Keratinocyte (primary cell): ENCODE data around the gene BSPRY. TPM values are rescaled to one million over a fixed set of nuclear protein-coding genes. Genes with fewer than 3 reads are reported as not detected.

Experiments
- DNase-seq: peaks from one replicate; pipeline ENCODE4 v3.0.0-alpha.2; 2011; ENCODE audit warnings: low read depth, missing footprints, low spot score
- FAIRE-seq: peaks from 2 replicates; lab custom pipeline; 2011; peaks lifted over from hg19 to GRCh38; lab: Jason Lieb, UNC
- H2AFZ ChIP-seq: 2 replicates; pipeline ENCODE4 v1.6.0; 2012; ENCODE audit warnings: low read length, control low read depth, inconsistent platforms; ENCODE audit not compliant: control insufficient read depth
- H3K27ac ChIP-seq: 2 replicates; pipeline ENCODE4 v1.5.1; 2011; ENCODE audit warnings: low read length; ENCODE audit not compliant: control insufficient read depth, insufficient read depth
- H3K27me3 ChIP-seq: 3 replicates; pipeline ENCODE4 v1.6.0; 2011; ENCODE audit warnings: low read length; ENCODE audit not compliant: control insufficient read depth, insufficient read depth; ENCODE audit errors: extremely low read depth
- H3K36me3 ChIP-seq, 2 experiments: 2 replicates in 1 of 2; 3 replicates in 1 of 2; pipeline ENCODE4 v1.5.1; 2011; ENCODE audit warnings: low read length in 2 of 2, mild to moderate bottlenecking in 1 of 2; ENCODE audit not compliant: control insufficient read depth in 2 of 2, insufficient read depth in 2 of 2; ENCODE audit errors: extremely low read depth in 1 of 2
- H3K4me1 ChIP-seq: 3 replicates; pipeline ENCODE4 v1.5.1; 2011; ENCODE audit warnings: low read length; ENCODE audit not compliant: control insufficient read depth, insufficient read depth; ENCODE audit errors: extremely low read depth
- H3K4me2 ChIP-seq: 3 replicates; pipeline ENCODE4 v1.6.0; 2011; ENCODE audit warnings: low read depth, low read length; ENCODE audit not compliant: control insufficient read depth, insufficient read depth; ENCODE audit errors: extremely low read depth
- H3K4me3 ChIP-seq, 3 experiments: fragments of 200-600 bp in 1 of 3; sonication (generic) in 1 of 3; 2 replicates in 2 of 3; 3 replicates in 1 of 3; pipeline ENCODE4 v1.5.1; 2011 to 2016; ENCODE audit warnings: low read length in 3 of 3, mild to moderate bottlenecking in 3 of 3, control low read depth in 2 of 3, inconsistent platforms in 1 of 3, low read depth in 1 of 3, mixed read lengths in 1 of 3, mixed run types in 1 of 3, moderate library complexity in 1 of 3; ENCODE audit not compliant: control insufficient read depth in 2 of 3, insufficient read depth in 2 of 3; ENCODE audit errors: extremely low read depth in 1 of 3
- H3K79me2 ChIP-seq: 2 replicates; pipeline ENCODE4 v1.6.0; 2012; ENCODE audit warnings: low read length; ENCODE audit not compliant: control insufficient read depth, insufficient read depth
- H3K9ac ChIP-seq: 3 replicates; pipeline ENCODE4 v1.6.0; 2011; ENCODE audit warnings: low read length; ENCODE audit not compliant: control insufficient read depth, insufficient read depth; ENCODE audit errors: extremely low read depth
- H3K9me1 ChIP-seq: 3 replicates; pipeline ENCODE4 v1.6.0; 2011; ENCODE audit warnings: low read length; ENCODE audit not compliant: control insufficient read depth, insufficient read depth; ENCODE audit errors: extremely low read depth
- H3K9me3 ChIP-seq: 2 replicates; pipeline ENCODE4 v1.5.1; 2012; ENCODE audit warnings: low read depth, low read length; ENCODE audit not compliant: control insufficient read depth
- H4K20me1 ChIP-seq: 3 replicates; pipeline ENCODE4 v1.6.0; 2011; ENCODE audit warnings: low read length; ENCODE audit not compliant: control insufficient read depth, insufficient read depth; ENCODE audit errors: extremely low read depth
- EZH2 ChIP-seq: IDR thresholded peaks from one replicate; pipeline ENCODE4 v1.6.1; 2012; ENCODE audit warnings: inconsistent platforms, mild to moderate bottlenecking, low read length, moderate library complexity
- dilution Hi-C: fragments of 300-500 bp; cut with MboI; formaldehyde crosslinking; loops from one replicate; pipeline ENCODE4 v1.7.0; 2020; ENCODE audit warnings: low sequenced_read_pairs; ENCODE audit not compliant: extremely low pct_ligation_motif_present
- polyA plus RNA-seq, 5 experiments: library from polyadenylated mRNA; depleted of rRNA in 3 of 5; stranded (reverse) in 3 of 5; stranded (forward) in 1 of 5; unstranded in 1 of 5; fragments of >200 nt; gene quantifications; 1 replicate in 1 of 5; 2 replicates in 3 of 5; 3 replicates in 1 of 5; pipeline versions ENCODE4 v1.2.1 to v1.2.3, GENCODE V29; 2011 to 2012; ENCODE audit warnings: missing spikeins in 2 of 5, low read depth in 1 of 5, low replicate concordance in 1 of 5
- TF ChIP-seq, protein P1 (sequence below), 3 experiments: IDR thresholded peaks in 1 of 3; conservative IDR thresholded peaks in 1 of 3; optimal IDR thresholded peaks in 1 of 3; 2 replicates in 2 of 3; 3 replicates in 1 of 3; pipeline versions ENCODE3 to v1.5.1; 2011; ENCODE audit warnings: low read length in 3 of 3, mild to moderate bottlenecking in 3 of 3, moderate library complexity in 2 of 3, control low read depth in 1 of 3, inconsistent platforms in 1 of 3; ENCODE audit not compliant: insufficient read depth in 2 of 3; ENCODE audit errors: extremely low read depth in 1 of 3

Gene BSPRY
- polyA plus RNA-seq, 1 donor (not counting 4 experiments of a cell fraction or from before 2014, with no cell fraction given), result 0.41 TPM

DNA sequence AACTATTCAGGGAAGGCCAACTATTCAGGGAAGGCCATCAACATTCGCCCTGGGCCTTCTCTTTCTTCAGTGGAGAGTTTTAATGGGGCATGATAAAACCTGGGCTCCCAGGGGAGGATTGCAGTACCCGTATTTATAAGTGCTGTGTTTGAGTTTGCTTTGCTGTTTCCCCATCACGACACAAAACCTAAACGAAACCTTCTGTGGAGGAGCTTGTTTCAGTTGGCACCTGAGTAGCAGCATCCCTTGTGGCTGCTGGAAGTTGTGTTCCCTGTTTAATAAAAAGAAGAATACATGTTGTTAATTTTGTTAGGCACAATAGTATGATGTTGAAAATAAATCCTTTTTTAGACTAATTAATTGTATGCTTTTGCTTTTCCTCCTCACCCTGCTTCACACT, 17.6 kb upstream of the BSPRY start:
- Histone ChIP-seq H3K9me3 (no peaks in the 10 kb centered on the region), H3K79me2 (no peaks in the 10 kb centered on the region), H3K4me3 (no peak overlapping the region), H4K20me1 (no peaks in the 10 kb centered on the region), H3K4me2 (no peak overlapping the region), H3K36me3 (no peaks in the 10 kb centered on the region), H3K9me1 (no peaks in the 10 kb centered on the region), H3K27me3 (no peaks in the 10 kb centered on the region), H3K4me1 (no peaks in the 10 kb centered on the region), H3K27ac (no peak overlapping the region), H3K9ac (no peak overlapping the region), H2AFZ (no peak overlapping the region)
- no peak for FAIRE-seq
- no peak for TF ChIP-seq EZH2
- TF ChIP-seq, protein P1, sequence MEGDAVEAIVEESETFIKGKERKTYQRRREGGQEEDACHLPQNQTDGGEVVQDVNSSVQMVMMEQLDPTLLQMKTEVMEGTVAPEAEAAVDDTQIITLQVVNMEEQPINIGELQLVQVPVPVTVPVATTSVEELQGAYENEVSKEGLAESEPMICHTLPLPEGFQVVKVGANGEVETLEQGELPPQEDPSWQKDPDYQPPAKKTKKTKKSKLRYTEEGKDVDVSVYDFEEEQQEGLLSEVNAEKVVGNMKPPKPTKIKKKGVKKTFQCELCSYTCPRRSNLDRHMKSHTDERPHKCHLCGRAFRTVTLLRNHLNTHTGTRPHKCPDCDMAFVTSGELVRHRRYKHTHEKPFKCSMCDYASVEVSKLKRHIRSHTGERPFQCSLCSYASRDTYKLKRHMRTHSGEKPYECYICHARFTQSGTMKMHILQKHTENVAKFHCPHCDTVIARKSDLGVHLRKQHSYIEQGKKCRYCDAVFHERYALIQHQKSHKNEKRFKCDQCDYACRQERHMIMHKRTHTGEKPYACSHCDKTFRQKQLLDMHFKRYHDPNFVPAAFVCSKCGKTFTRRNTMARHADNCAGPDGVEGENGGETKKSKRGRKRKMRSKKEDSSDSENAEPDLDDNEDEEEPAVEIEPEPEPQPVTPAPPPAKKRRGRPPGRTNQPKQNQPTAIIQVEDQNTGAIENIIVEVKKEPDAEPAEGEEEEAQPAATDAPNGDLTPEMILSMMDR (optimal IDR thresholded peaks at IDR 0.05 in 1 of 3, IDR thresholded peaks at IDR 0.05 in 1 of 3, conservative IDR thresholded peaks at IDR 0.05 in 1 of 3; ENCODE audit: extremely low read depth in 1 of 3, insufficient read depth in 2 of 3, low read length in 3 of 3), result no peak
- DNase-seq, result no peak
- dilution Hi-C loops, result no loop called here

DNA sequence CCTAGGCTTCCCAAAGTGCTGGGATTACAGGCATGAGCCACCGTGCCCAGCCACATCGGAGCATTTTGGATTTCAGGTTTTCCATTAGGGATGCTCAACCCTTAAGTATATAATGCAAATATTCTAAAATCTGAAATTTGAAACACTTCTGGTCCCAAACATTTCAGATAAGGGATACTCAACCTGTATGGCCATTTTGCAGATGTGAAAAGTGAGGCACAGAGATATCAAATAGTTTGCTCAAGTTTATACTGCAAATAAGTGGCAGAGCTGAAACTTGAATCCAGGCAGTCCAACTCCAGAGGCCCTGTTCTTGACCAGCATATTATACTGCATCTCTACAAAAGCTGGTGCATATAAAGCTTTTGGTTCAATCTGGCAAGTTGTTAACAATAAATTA, 11.6 kb upstream of the BSPRY start:
- H3K9ac ChIP-seq, result no peak overlapping the region
- H3K4me3 ChIP-seq, result no peak overlapping the region
- no peak for TF ChIP-seq EZH2
- TF ChIP-seq, protein P1 (optimal IDR thresholded peaks at IDR 0.05 in 1 of 3, IDR thresholded peaks at IDR 0.05 in 1 of 3, conservative IDR thresholded peaks at IDR 0.05 in 1 of 3; ENCODE audit: extremely low read depth in 1 of 3, insufficient read depth in 2 of 3, low read length in 3 of 3), result no peak
- no peak overlapping the region for H3K27ac ChIP-seq
- no peaks in the 10 kb centered on the region for H3K9me1 ChIP-seq
- H3K9me3 ChIP-seq, result no peaks in the 10 kb centered on the region
- H3K27me3 ChIP-seq, result no peaks in the 10 kb centered on the region
- DNase-seq (no peak), FAIRE-seq (no peak)
- H3K4me2 ChIP-seq, result no peak overlapping the region
- no peaks in the 10 kb centered on the region for H4K20me1 ChIP-seq
- dilution Hi-C loops, result no loop called here
- no peaks in the 10 kb centered on the region for H3K79me2 ChIP-seq
- no peak overlapping the region for H2AFZ ChIP-seq
- H3K4me1 ChIP-seq, result peaks cover 18% of the 10 kb centered on the region
- no peaks in the 10 kb centered on the region for H3K36me3 ChIP-seq
